ENCODE results near the gene GLYATL1.
A peak's percentile ranks its signal among the peaks of the same experiment; 100 is the strongest.

GLYATL1 gene

DNA sequence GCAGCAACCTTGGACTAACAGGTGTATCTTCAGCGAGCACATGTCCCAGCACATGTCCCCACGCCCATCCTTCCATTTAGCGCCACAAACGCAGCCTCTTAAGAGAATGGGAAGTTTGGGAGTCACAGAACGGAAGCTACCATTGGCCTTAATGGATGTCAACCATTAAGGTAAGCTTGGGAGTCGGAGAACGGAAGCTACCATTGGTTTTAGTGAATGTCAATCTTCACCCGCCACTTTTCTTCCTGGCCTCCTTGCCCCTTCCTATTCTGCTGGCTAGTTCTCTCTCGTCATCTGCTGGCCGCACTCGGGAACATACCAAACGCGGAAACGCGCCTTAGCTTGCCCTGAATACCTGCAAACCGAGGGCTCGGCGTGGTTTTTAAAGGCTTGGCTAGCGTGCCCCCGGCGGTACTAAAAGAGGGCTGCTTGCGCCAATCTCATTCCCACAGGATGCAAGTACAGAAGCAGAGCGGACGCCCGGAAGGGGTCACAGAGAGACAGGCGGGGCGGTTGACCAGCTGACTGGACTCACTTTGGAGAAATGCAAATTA lies 24.3 kb downstream of the GLYATL1 start:
- TF ChIP-seq, protein P1, sequence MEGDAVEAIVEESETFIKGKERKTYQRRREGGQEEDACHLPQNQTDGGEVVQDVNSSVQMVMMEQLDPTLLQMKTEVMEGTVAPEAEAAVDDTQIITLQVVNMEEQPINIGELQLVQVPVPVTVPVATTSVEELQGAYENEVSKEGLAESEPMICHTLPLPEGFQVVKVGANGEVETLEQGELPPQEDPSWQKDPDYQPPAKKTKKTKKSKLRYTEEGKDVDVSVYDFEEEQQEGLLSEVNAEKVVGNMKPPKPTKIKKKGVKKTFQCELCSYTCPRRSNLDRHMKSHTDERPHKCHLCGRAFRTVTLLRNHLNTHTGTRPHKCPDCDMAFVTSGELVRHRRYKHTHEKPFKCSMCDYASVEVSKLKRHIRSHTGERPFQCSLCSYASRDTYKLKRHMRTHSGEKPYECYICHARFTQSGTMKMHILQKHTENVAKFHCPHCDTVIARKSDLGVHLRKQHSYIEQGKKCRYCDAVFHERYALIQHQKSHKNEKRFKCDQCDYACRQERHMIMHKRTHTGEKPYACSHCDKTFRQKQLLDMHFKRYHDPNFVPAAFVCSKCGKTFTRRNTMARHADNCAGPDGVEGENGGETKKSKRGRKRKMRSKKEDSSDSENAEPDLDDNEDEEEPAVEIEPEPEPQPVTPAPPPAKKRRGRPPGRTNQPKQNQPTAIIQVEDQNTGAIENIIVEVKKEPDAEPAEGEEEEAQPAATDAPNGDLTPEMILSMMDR (conservative IDR thresholded peaks at IDR 0.05) = no peak
- TF ChIP-seq ZFX (IDR thresholded peaks at IDR 0.05) = no peak
- H3K27ac ChIP-seq = no peak overlapping the region

DNA sequence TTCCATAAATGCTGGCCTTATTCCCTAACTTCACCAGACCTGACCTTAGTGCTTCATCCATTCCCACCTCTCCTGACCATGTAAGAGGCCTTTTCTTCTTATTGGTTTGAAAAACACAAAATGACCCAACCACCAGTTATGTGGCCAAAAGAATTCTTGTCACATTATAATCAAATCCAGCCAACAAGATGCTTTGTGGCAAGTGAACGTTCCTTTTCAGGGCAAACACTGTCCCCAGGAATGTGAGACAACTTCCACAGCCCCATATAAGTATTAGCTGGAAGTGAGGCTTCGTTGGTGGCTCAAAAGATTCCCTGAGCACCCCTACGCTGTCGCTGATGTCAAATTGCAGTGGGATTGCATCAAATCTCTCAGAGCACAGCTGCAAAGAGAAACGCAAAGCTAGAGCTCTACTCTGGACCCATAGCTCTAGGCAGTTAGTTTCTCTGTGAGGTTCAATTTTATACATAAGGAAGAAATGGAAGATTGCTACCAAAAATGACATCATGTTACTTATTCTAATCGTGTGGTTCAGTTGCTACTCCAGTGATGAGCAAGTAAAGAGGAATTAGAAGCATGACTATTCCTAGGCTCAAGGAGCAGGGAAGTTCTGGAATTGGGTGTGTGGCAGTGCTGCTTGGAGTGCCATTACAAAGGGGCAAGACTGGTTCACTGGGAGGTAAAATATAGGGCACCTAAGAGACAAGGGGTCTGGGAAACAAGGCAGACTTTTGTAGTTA lies 26.1 kb downstream of the GLYATL1 start:
- TF ChIP-seq, protein P1 (conservative IDR thresholded peaks at IDR 0.05) = no peak
- no peak for TF ChIP-seq ZFX (IDR thresholded peaks at IDR 0.05)
- H3K27ac ChIP-seq = no peak overlapping the region

GRCh38 chr11:58968251-58968711 lies 29.0 kb downstream of the GLYATL1 start:
- TF ChIP-seq, protein P1 (conservative IDR thresholded peaks at IDR 0.05) = no peak
- no peak for TF ChIP-seq ZFX (IDR thresholded peaks at IDR 0.05)
- H3K27ac ChIP-seq = no peak overlapping the region

GRCh38 chr11:58977470-58977869 lies 38.2 kb downstream of the GLYATL1 start:
- no peak overlapping the region for H3K27ac ChIP-seq
- TF ChIP-seq, protein P1 (conservative IDR thresholded peaks at IDR 0.05) = no peak
- TF ChIP-seq ZFX (IDR thresholded peaks at IDR 0.05) = no peak

GRCh38 chr11:58979222-58979621 lies 39.9 kb downstream of the GLYATL1 start:
- TF ChIP-seq ZFX (IDR thresholded peaks at IDR 0.05) = no peak
- TF ChIP-seq, protein P1 (conservative IDR thresholded peaks at IDR 0.05) = no peak
- H3K27ac ChIP-seq = peak overlapping the region; percentile 29; the same call in 1 of the 2 replicates

DNA sequence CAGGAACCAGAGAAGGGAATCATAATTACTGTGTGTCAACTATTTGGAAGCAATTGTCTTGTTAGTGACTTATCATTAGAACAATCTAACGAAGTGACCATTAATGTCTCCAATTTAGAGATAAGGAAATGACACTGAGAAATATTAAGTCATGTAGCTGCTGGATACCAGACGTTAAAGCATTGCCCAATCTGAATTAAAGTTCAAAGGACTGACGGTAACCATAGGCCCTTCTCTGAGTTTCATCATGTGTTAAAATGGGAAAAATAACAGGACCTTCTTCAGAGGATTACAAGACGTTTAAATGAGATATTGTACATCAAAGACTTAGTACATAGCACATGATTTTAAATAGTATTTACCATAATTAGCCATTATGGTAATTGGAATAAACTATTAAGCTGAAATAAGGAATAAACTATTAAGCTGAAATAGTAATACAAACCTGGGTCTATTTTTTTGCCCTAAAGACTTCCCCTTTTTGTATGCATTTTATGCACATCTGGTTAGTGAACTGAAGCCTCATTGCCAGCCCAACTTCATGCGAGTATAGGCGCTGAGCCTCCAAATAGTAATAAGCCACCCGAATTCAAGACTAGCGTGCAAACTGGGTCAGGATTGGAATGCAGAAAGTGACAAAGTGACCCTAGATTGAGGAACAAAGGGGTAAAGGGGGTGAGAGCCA lies 41.0 kb downstream of the GLYATL1 start:
- no peak for TF ChIP-seq ZFX (IDR thresholded peaks at IDR 0.05)
- TF ChIP-seq, protein P1 (conservative IDR thresholded peaks at IDR 0.05) = no peak
- no peak overlapping the region; the same call in 1 of the 2 replicates for H3K27ac ChIP-seq

- no peak for TF ChIP-seq ZFX (IDR thresholded peaks at IDR 0.05)
- TF ChIP-seq, protein P1 (conservative IDR thresholded peaks at IDR 0.05) = no peak
- H3K27ac ChIP-seq = no peak overlapping the region
Measured at GRCh38 chr11:58992489-58992888, 53.2 kb downstream of the GLYATL1 start.

Data from C4-2B (cell line).